PC-9 (cell line): ENCODE measurements around the gene FREM3. TPM values are rescaled to one million over a fixed set of nuclear protein-coding genes. Genes with fewer than 3 reads are reported as not detected.
A peak's percentile ranks its signal among the peaks of the same experiment; 100 is the strongest.

Experiments
- BruUV-seq: library from RNA; stranded (reverse); fragments of 400-500 nt; replicated peaks from 2 replicates; lab custom pipeline; 2021; lab: Mats Ljungman, UMichigan
- CTCF ChIA-PET: fragments of 300-600 bp; sonication (Branson Sonifier 250); formaldehyde crosslinking; loops from one replicate; lab custom pipeline; 2022; ENCODE audit warnings: antibody characterized with exemption; lab: Charles Lee
- POLR2A ChIA-PET: fragments of 300-600 bp; sonication (Branson Sonifier 250); formaldehyde crosslinking; loops from one replicate; lab custom pipeline; 2022; ENCODE audit warnings: antibody characterized with exemption; ENCODE audit not compliant: unreplicated experiment; lab: Charles Lee
- DNase-seq, 2 experiments: peaks; one replicate each; pipeline versions ENCODE4 v3.0.0 to v3.0.0-alpha.2; 2015 to 2022; ENCODE audit warnings: mixed read lengths in 1 of 2
- H2AFZ ChIP-seq: fragments of 200-600 bp; sonication (generic); 2 replicates; pipeline ENCODE4 v1.8.1; 2017; ENCODE audit warnings: antibody characterized with exemption
- H3F3A ChIP-seq: fragments of 200-600 bp; sonication (generic); 2 replicates; pipeline ENCODE4 v1.8.1; 2017; ENCODE audit warnings: antibody characterized with exemption, mild to moderate bottlenecking, low read depth; ENCODE audit not compliant: insufficient read depth
- H3K27ac ChIP-seq: fragments of 200-600 bp; sonication (generic); 2 replicates; pipeline ENCODE4 v1.6.1; 2016; ENCODE audit warnings: mixed run types
- H3K27me3 ChIP-seq: fragments of 200-600 bp; sonication (generic); 2 replicates; pipeline ENCODE4 v1.6.1; 2016; ENCODE audit warnings: low read depth, mixed run types; ENCODE audit not compliant: insufficient read depth
- H3K36me3 ChIP-seq: fragments of 200-600 bp; sonication (generic); 2 replicates; pipeline ENCODE4 v1.6.1; 2016; ENCODE audit warnings: low read depth, mixed run types
- H3K4me1 ChIP-seq: fragments of 200-600 bp; sonication (generic); replicated peaks from 2 replicates; pipeline ENCODE4 v1.6.1; 2016; ENCODE audit warnings: mixed run types; ENCODE audit not compliant: insufficient read depth
- H3K4me2 ChIP-seq: fragments of 200-600 bp; sonication (generic); 2 replicates; pipeline ENCODE4 v1.6.1; 2017; ENCODE audit warnings: mixed run types
- H3K4me3 ChIP-seq: fragments of 200-600 bp; sonication (generic); 2 replicates; pipeline ENCODE4 v1.6.1; 2016; ENCODE audit warnings: mixed run types
- H3K79me2 ChIP-seq: fragments of 200-600 bp; sonication (generic); 2 replicates; pipeline ENCODE4 v1.6.1; 2017; ENCODE audit warnings: low read depth, mixed run types
- H3K9me2 ChIP-seq: fragments of 200-600 bp; sonication (generic); 2 replicates; pipeline ENCODE4 v1.8.1; 2017; ENCODE audit warnings: mild to moderate bottlenecking; ENCODE audit not compliant: insufficient read depth
- H3K9me3 ChIP-seq: fragments of 200-600 bp; sonication (generic); 2 replicates; pipeline ENCODE4 v1.8.1; 2016; ENCODE audit warnings: low read depth; ENCODE audit not compliant: insufficient read depth
- H4K20me1 ChIP-seq: fragments of 200-600 bp; sonication (generic); 2 replicates; pipeline ENCODE4 v1.8.1; 2017; ENCODE audit not compliant: insufficient read depth
- CTCF ChIP-seq: fragments of 200-600 bp; sonication (generic); conservative IDR thresholded peaks from 2 replicates; pipeline ENCODE4 v1.6.1; 2017; ENCODE audit warnings: mixed run types, antibody characterized with exemption, mild to moderate bottlenecking, moderate library complexity
- EZH2 ChIP-seq: fragments of 200-600 bp; sonication (generic); IDR thresholded peaks from 2 replicates; pipeline ENCODE4 v1.8.0; 2017; ENCODE audit warnings: antibody characterized with exemption, low read depth
- intact Hi-C: fragments of 100-400 bp; cut with micrococcal nuclease; formaldehyde crosslinking; loops from one replicate; pipeline ENCODE4 v1.10.0; 2022; ENCODE audit not compliant: unreplicated experiment
- total RNA-seq: library from RNA; stranded (reverse); gene quantifications from 2 replicates; pipeline ENCODE4 v1.2.3, GENCODE V29; 2021

The FREM3 gene
- total RNA-seq, 1 experiment from 2014 or later, result not detected

- ChIA-PET POLR2A (no interaction called here), CTCF (no interaction called here)
- H3K9me2 ChIP-seq, result no peaks in the 10 kb centered on the region
- H3K36me3 ChIP-seq, result no peaks in the 10 kb centered on the region
- no peak overlapping the region for H3K4me2 ChIP-seq
- no peak overlapping the region for H3K27ac ChIP-seq
- H3F3A ChIP-seq, result no peaks in the 10 kb centered on the region
- H4K20me1 ChIP-seq, result no peaks in the 10 kb centered on the region
- intact Hi-C loops, result no loop called here
- H3K79me2 ChIP-seq, result no peaks in the 10 kb centered on the region
- no peak overlapping the region for H2AFZ ChIP-seq
- no TSS peak for BruUV-seq
- no peaks in the 10 kb centered on the region for H3K27me3 ChIP-seq
- peak in 1 of 2 experiments; percentile 45 for DNase-seq
- H3K4me3 ChIP-seq, result no peak overlapping the region
- H3K9me3 ChIP-seq, result no peaks in the 10 kb centered on the region
- TF ChIP-seq CTCF, result no peak
- TF ChIP-seq EZH2, result no peak
- no peaks in the 10 kb centered on the region for H3K4me1 ChIP-seq
These were observed 83.7 kb downstream of the FREM3 start for GRCh38 chr4:143616771-143617170.

- Histone ChIP-seq H4K20me1 (no peaks in the 10 kb centered on the region), H3K4me3 (no peak overlapping the region), H3K4me2 (no peak overlapping the region), H3K4me1 (no peaks in the 10 kb centered on the region), H3K27me3 (no peaks in the 10 kb centered on the region), H3K79me2 (no peaks in the 10 kb centered on the region), H3K27ac (no peak overlapping the region), H3K36me3 (no peaks in the 10 kb centered on the region), H3K9me3 (no peaks in the 10 kb centered on the region), H2AFZ (no peak overlapping the region), H3K9me2 (no peaks in the 10 kb centered on the region), H3F3A (no peaks in the 10 kb centered on the region)
- intact Hi-C loops, result no loop called here
- no peak for TF ChIP-seq EZH2
- no peak for TF ChIP-seq CTCF
- BruUV-seq, result no TSS peak
- POLR2A ChIA-PET, result no interaction called here
- no peak for DNase-seq
- CTCF ChIA-PET, result no interaction called here
These were observed 91.0 kb downstream of the FREM3 start for GRCh38 chr4:143609492-143609891.

- Histone ChIP-seq H3F3A (no peaks in the 10 kb centered on the region), H3K79me2 (no peaks in the 10 kb centered on the region), H3K9me2 (no peaks in the 10 kb centered on the region), H3K27me3 (no peaks in the 10 kb centered on the region), H3K9me3 (no peaks in the 10 kb centered on the region), H2AFZ (no peak overlapping the region), H3K4me3 (no peak overlapping the region), H3K4me1 (no peaks in the 10 kb centered on the region), H3K36me3 (no peaks in the 10 kb centered on the region), H3K4me2 (no peak overlapping the region), H3K27ac (no peak overlapping the region), H4K20me1 (no peaks in the 10 kb centered on the region)
- DNase-seq, result no peak
- BruUV-seq, result no TSS peak
- ChIA-PET CTCF (no interaction called here), POLR2A (no interaction called here)
- TF ChIP-seq CTCF (no peak), EZH2 (no peak)
- intact Hi-C loops, result no loop called here
These were observed 94.0 kb downstream of the FREM3 start for GRCh38 chr4:143606480-143606879.
